ENCODE measurements around the gene CCM2.
A peak's percentile ranks its signal among the peaks of the same experiment; 100 is the strongest.

The CCM2 gene

DNA sequence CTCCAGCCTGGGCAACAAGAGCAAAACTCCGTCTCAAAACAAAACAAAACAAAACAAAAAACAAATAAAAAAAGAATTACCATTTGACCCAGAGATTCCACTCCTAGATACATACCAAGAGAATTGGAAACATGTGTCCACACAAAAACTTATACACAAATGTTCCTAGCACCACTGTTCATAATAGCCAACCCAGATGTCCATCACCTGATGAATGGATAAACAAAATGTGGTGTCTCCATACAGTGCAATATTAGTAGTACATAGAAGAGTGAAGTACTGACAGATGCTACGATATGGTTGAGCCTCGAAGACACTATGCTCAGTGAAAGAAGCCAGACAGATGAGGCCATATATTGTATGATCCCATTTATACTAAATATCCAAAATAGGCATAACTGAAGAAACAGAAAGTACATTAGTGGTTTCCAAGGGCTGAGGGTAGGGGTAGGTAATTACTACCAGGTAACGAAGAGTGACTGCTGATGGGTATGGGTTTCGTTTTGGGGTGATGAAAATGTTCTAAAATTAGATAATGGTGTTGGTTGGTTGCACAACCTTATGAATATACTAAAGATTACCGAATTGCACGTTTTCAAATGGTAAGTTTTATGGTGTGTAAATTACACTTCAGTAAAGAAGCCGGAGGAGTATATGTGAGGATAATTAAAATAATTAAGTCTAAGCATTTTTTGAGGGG, 41.2 kb upstream of the CCM2 start:
- no CpG with 5 or more reads among the region's 8 CpGs for WGBS (ENCODE audit: extremely low coverage, insufficient coverage, insufficient read length)
- Histone ChIP-seq H2BK5ac (ENCODE audit: low read depth, low read length, poor library complexity) (no peak overlapping the region), H2BK120ac (ENCODE audit: insufficient read depth, low read length, poor library complexity) (no peak overlapping the region), H4K8ac (ENCODE audit: low read depth, low read length) (no peak overlapping the region), H4K91ac (ENCODE audit: low read depth, low read length) (no peak overlapping the region), H3K9me3 (ENCODE audit: insufficient read depth, low read depth, low read length) (peaks cover 4% of the 10 kb centered on the region), H2BK12ac (ENCODE audit: low read length) (no peak overlapping the region), H4K12ac (ENCODE audit: low read depth, low read length) (no peak overlapping the region), H3K14ac (ENCODE audit: low read length) (no peak overlapping the region), H3K27me3 (ENCODE audit: insufficient read depth, low read length) (peaks cover 6% of the 10 kb centered on the region), H3K23ac (ENCODE audit: low read length) (no peak overlapping the region), H3K79me2 (ENCODE audit: control insufficient read depth, insufficient read depth, low read length, poor library complexity) (no peaks in the 10 kb centered on the region), H2AK5ac (ENCODE audit: low read length) (no peak overlapping the region), H3K9ac (ENCODE audit: low read length) (no peak overlapping the region), H2AFZ (ENCODE audit: insufficient read depth, low read length, poor library complexity) (no peak overlapping the region), H3K4me2 (ENCODE audit: low read length) (no peak overlapping the region), H3K79me1 (ENCODE audit: low read length) (no peaks in the 10 kb centered on the region), H3K4me3 (ENCODE audit: low read depth, low read length) (no peak overlapping the region), H3K4ac (ENCODE audit: low read depth, low read length) (no peak overlapping the region), H3K36me3 (ENCODE audit: control insufficient read depth in 1 of 2, insufficient read depth in 2 of 2, low read length in 2 of 2) (no peaks in the 10 kb centered on the region), H3K4me1 (ENCODE audit: control insufficient read depth in 1 of 2, insufficient read depth in 2 of 2, low read length in 2 of 2) (no peaks in the 10 kb centered on the region), H3K27ac (ENCODE audit: low read depth, low read length) (no peak overlapping the region), H3K18ac (ENCODE audit: low read length) (no peak overlapping the region)
- DNase-seq = no peak

DNA sequence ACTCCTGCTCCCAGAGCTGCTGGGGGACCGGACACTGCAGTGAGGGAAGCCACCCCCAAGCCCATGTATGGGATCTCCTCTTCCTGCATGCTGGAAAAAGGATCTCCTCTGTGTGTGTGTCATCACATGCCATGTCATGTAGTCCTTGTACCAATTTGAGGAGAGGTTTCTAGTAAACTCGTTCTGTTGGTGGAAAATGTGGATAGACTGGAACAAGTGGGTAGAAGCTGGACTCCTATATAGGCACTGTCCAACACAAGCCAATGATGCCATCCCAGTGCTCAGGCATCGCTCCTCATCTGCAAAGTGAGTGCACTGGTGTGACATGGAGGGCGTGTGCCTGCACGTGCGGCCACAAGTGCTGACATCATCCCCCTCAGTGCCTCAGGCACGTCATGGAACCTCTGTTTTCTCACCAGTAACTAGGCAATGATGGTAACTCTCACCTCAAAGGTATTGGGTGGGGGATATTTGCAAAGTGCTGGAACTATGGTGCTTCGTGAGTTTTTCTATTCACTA, 40.5 kb upstream of the CCM2 start:
- Histone ChIP-seq H3K4me3 (ENCODE audit: low read depth, low read length) (no peak overlapping the region), H3K23ac (ENCODE audit: low read length) (no peak overlapping the region), H3K36me3 (ENCODE audit: control insufficient read depth in 1 of 2, insufficient read depth in 2 of 2, low read length in 2 of 2) (no peaks in the 10 kb centered on the region), H3K27me3 (ENCODE audit: insufficient read depth, low read length) (peaks cover 6% of the 10 kb centered on the region), H3K4me2 (ENCODE audit: low read length) (no peak overlapping the region), H4K12ac (ENCODE audit: low read depth, low read length) (no peak overlapping the region), H2AFZ (ENCODE audit: insufficient read depth, low read length, poor library complexity) (no peak overlapping the region), H3K4ac (ENCODE audit: low read depth, low read length) (no peak overlapping the region), H2AK5ac (ENCODE audit: low read length) (no peak overlapping the region), H3K18ac (ENCODE audit: low read length) (no peak overlapping the region), H3K4me1 (ENCODE audit: control insufficient read depth in 1 of 2, insufficient read depth in 2 of 2, low read length in 2 of 2) (no peaks in the 10 kb centered on the region), H3K14ac (ENCODE audit: low read length) (no peak overlapping the region), H3K9ac (ENCODE audit: low read length) (no peak overlapping the region), H3K79me2 (ENCODE audit: control insufficient read depth, insufficient read depth, low read length, poor library complexity) (no peaks in the 10 kb centered on the region), H3K9me3 (ENCODE audit: insufficient read depth, low read depth, low read length) (peaks cover 4% of the 10 kb centered on the region), H4K8ac (ENCODE audit: low read depth, low read length) (no peak overlapping the region), H2BK12ac (ENCODE audit: low read length) (no peak overlapping the region), H3K27ac (ENCODE audit: low read depth, low read length) (no peak overlapping the region), H4K91ac (ENCODE audit: low read depth, low read length) (no peak overlapping the region), H3K79me1 (ENCODE audit: low read length) (no peaks in the 10 kb centered on the region), H2BK120ac (ENCODE audit: insufficient read depth, low read length, poor library complexity) (no peak overlapping the region), H2BK5ac (ENCODE audit: low read depth, low read length, poor library complexity) (no peak overlapping the region)
- peak; percentile 82 to 84 for DNase-seq
- no CpG with 5 or more reads among the region's 8 CpGs for WGBS (ENCODE audit: extremely low coverage, insufficient coverage, insufficient read length)

DNA sequence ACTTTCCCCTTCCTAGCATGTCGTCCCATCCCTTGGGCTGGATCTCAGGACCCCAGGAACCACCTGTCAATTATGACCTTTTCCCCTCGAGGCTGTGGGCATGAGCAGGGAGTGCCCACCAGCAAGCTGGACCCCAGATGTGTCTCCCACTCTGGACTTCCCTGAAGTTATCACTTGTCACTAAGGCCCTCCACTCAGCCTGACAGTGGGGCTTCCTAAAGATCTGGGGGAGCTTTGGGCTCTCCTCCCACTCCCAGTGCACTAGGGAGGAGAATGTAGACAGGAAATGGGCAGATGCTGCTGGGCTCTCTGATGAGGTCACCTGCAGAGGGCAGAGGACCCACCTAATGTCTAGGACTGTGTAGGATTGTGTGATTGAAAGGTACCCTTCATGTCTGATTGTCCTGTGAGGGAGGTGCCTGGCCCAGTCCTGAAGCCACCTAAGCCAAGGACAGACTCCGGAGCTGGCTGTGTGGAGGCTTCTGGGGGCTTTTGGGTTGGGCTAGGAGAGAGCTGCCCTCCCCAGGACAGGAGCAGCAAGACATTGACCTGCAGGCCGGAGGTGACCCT, 39.9 kb upstream of the CCM2 start:
- Histone ChIP-seq H3K27ac (ENCODE audit: low read depth, low read length) (no peak overlapping the region), H2BK5ac (ENCODE audit: low read depth, low read length, poor library complexity) (no peak overlapping the region), H4K12ac (ENCODE audit: low read depth, low read length) (no peak overlapping the region), H3K4me3 (ENCODE audit: low read depth, low read length) (no peak overlapping the region), H3K4ac (ENCODE audit: low read depth, low read length) (no peak overlapping the region), H2BK120ac (ENCODE audit: insufficient read depth, low read length, poor library complexity) (no peak overlapping the region), H2BK12ac (ENCODE audit: low read length) (no peak overlapping the region), H2AK5ac (ENCODE audit: low read length) (no peak overlapping the region), H3K36me3 (ENCODE audit: control insufficient read depth in 1 of 2, insufficient read depth in 2 of 2, low read length in 2 of 2) (no peaks in the 10 kb centered on the region), H3K9ac (ENCODE audit: low read length) (no peak overlapping the region), H3K23ac (ENCODE audit: low read length) (no peak overlapping the region), H3K79me2 (ENCODE audit: control insufficient read depth, insufficient read depth, low read length, poor library complexity) (no peaks in the 10 kb centered on the region), H3K79me1 (ENCODE audit: low read length) (no peaks in the 10 kb centered on the region), H3K4me1 (ENCODE audit: control insufficient read depth in 1 of 2, insufficient read depth in 2 of 2, low read length in 2 of 2) (no peaks in the 10 kb centered on the region), H3K27me3 (ENCODE audit: insufficient read depth, low read length) (peaks cover 6% of the 10 kb centered on the region), H3K9me3 (ENCODE audit: insufficient read depth, low read depth, low read length) (peaks cover 4% of the 10 kb centered on the region), H3K4me2 (ENCODE audit: low read length) (no peak overlapping the region), H3K14ac (ENCODE audit: low read length) (no peak overlapping the region), H4K8ac (ENCODE audit: low read depth, low read length) (no peak overlapping the region), H2AFZ (ENCODE audit: insufficient read depth, low read length, poor library complexity) (no peak overlapping the region), H3K18ac (ENCODE audit: low read length) (no peak overlapping the region), H4K91ac (ENCODE audit: low read depth, low read length) (no peak overlapping the region)
- no CpG with 5 or more reads among the region's 4 CpGs for WGBS (ENCODE audit: extremely low coverage, insufficient coverage, insufficient read length)
- DNase-seq = peak in 1 of 2 donors; percentile 12

DNA sequence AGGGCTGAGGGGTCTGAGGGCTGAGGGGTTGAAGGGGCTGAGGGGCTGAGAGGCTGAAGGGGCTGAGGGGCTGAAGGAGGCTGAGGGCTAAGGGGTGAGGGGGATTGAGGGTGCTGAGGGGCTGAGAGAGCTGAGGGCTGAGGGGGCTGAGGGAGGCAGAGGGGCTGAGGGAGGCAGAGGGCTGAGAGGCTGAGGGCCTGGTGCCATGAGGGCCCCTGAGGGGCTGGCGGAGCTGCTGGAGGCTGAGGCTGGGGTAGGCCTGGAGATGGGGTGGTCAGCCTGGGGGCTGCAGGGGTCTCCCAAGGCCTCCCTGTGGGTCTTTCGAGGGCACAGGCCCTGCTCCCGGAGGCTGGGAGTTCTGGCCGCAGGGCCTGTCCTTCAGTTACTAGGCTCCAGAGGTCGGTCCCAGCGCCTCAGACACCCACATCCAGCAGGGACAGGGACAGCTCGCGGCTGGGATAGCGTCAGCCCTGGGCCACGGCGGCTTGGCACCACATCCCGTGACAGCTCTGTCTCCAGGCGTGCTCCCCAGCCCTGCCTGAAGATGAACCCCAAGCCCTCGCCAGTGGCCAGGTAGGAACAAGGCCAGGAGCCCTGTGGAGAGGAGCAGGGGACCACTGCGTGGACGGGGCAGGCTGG, 38.0 kb upstream of the CCM2 start:
- peaks cover 6% of the 10 kb centered on the region for H3K27me3 ChIP-seq (ENCODE audit: insufficient read depth, low read length)
- H3K4me2 ChIP-seq (ENCODE audit: low read length) = no peak overlapping the region
- H3K9me3 ChIP-seq (ENCODE audit: insufficient read depth, low read depth, low read length) = peaks cover 3% of the 10 kb centered on the region
- no peak overlapping the region for H3K4ac ChIP-seq (ENCODE audit: low read depth, low read length)
- H4K91ac ChIP-seq (ENCODE audit: low read depth, low read length) = no peak overlapping the region
- no peak overlapping the region for H2BK12ac ChIP-seq (ENCODE audit: low read length)
- H3K79me1 ChIP-seq (ENCODE audit: low read length) = no peaks in the 10 kb centered on the region
- H3K14ac ChIP-seq (ENCODE audit: low read length) = no peak overlapping the region
- H2BK120ac ChIP-seq (ENCODE audit: insufficient read depth, low read length, poor library complexity) = no peak overlapping the region
- H3K27ac ChIP-seq (ENCODE audit: low read depth, low read length) = no peak overlapping the region
- no peak overlapping the region for H3K23ac ChIP-seq (ENCODE audit: low read length)
- H3K18ac ChIP-seq (ENCODE audit: low read length) = no peak overlapping the region
- H4K12ac ChIP-seq (ENCODE audit: low read depth, low read length) = no peak overlapping the region
- no peaks in the 10 kb centered on the region for H3K79me2 ChIP-seq (ENCODE audit: control insufficient read depth, insufficient read depth, low read length, poor library complexity)
- no peak overlapping the region for H3K9ac ChIP-seq (ENCODE audit: low read length)
- peak overlapping the region; percentile 8 for H3K4me3 ChIP-seq (ENCODE audit: low read depth, low read length)
- H3K4me1 ChIP-seq (ENCODE audit: control insufficient read depth in 1 of 2, insufficient read depth in 2 of 2, low read length in 2 of 2) = no peaks in the 10 kb centered on the region
- H3K36me3 ChIP-seq (ENCODE audit: control insufficient read depth in 1 of 2, insufficient read depth in 2 of 2, low read length in 2 of 2) = no peaks in the 10 kb centered on the region
- no peak overlapping the region for H2AFZ ChIP-seq (ENCODE audit: insufficient read depth, low read length, poor library complexity)
- WGBS (ENCODE audit: extremely low coverage, insufficient coverage, insufficient read length) = no CpG with 5 or more reads among the region's 16 CpGs
- H4K8ac ChIP-seq (ENCODE audit: low read depth, low read length) = no peak overlapping the region
- no peak overlapping the region for H2BK5ac ChIP-seq (ENCODE audit: low read depth, low read length, poor library complexity)
- H2AK5ac ChIP-seq (ENCODE audit: low read length) = no peak overlapping the region
- DNase-seq = no peak

Measured in trophoblast cell (in vitro differentiated cells and primary cell).